Heart left ventricle (tissue), 16 donors: ENCODE results near the gene LAMC3. TPM values are rescaled to one million over a fixed set of nuclear protein-coding genes. Genes with fewer than 3 reads are reported as not detected.

Source experiments
- ATAC-seq, 4 donors: fragments of 200-7000 bp; cut with Tn5 transposase; one replicate each; pipeline ENCODE4 v1.9.1; 2020 to 2022; ENCODE audit warnings: moderate library complexity in 4 of 4, mild to moderate bottlenecking in 3 of 4, moderate number of reproducible peaks in 1 of 4
- DNase-seq, 5 donors: peaks; one replicate each; pipeline ENCODE4 v3.0.0-alpha.2; 2020
- H3K27ac ChIP-seq, 12 donors: fragments of 200-600 bp; sonication (generic) in 4 of 12; one replicate each; pipeline versions ENCODE4 v1.5.0 to v1.8.0; 2016 to 2022; ENCODE audit warnings: mild to moderate bottlenecking in 2 of 12
- H3K27me3 ChIP-seq, 9 donors: fragments of 200-600 bp; sonication (generic) in 2 of 9; one replicate each; pipeline versions ENCODE4 v1.5.1 to v1.8.0; 2016 to 2022; ENCODE audit warnings: mild to moderate bottlenecking in 3 of 9
- H3K36me3 ChIP-seq, 9 donors: fragments of 200-600 bp; sonication (generic) in 2 of 9; one replicate each; pipeline versions ENCODE4 v1.5.0 to v1.8.0; 2018 to 2022; ENCODE audit warnings: mild to moderate bottlenecking in 2 of 9
- H3K4me1 ChIP-seq, 12 donors: fragments of 200-600 bp; sonication (generic) in 4 of 12; one replicate each; pipeline versions ENCODE4 v1.5.0 to v1.8.0; 2016 to 2022; ENCODE audit warnings: mild to moderate bottlenecking in 3 of 12
- H3K4me3 ChIP-seq, 12 donors: fragments of 200-600 bp; sonication (generic) in 4 of 12; one replicate each; pipeline versions ENCODE4 v1.5.0 to v1.8.0; 2017 to 2022; ENCODE audit warnings: mild to moderate bottlenecking in 9 of 12, moderate library complexity in 4 of 12
- H3K9me3 ChIP-seq, 12 donors: fragments of 200-600 bp; sonication (generic) in 4 of 12; one replicate each; pipeline versions ENCODE4 v1.5.0 to v1.8.0; 2016 to 2022; ENCODE audit warnings: mild to moderate bottlenecking in 1 of 12
- CTCF ChIP-seq, 12 donors: fragments of 200-600 bp; sonication (generic) in 4 of 12; IDR thresholded peaks; one replicate each; pipeline versions ENCODE4 v1.5.0 to v1.8.0; 2018 to 2022; ENCODE audit warnings: antibody characterized with exemption in 12 of 12, mild to moderate bottlenecking in 5 of 12
- POLR2A ChIP-seq, 2 donors: fragments of 450-650 bp; IDR thresholded peaks; one replicate each; pipeline ENCODE4 v1.6.1; 2017; ENCODE audit warnings: antibody characterized with exemption in 2 of 2, mild to moderate bottlenecking in 2 of 2, moderate library complexity in 2 of 2
- WGBS, 4 donors: extraction: QIAGEN DNeasy Blood & Tissue Kit in 2 of 4; methylation state at CpG; one replicate each; pipeline versions ENCODE4 v1.1.5 to v1.1.7; 2013 to 2018; 5-methylcytosine and 5-hydroxymethylcytosine counted together
- intact Hi-C, 10 donors: fragments of 100-400 bp; cut with DNase I; formaldehyde crosslinking; loops; one replicate each; pipeline versions ENCODE4 v1.11.1 to v1.14.2; 2022
- polyA plus RNA-seq, 2 donors: library from polyadenylated mRNA; stranded (reverse); fragments of 200-250 nt; gene quantifications; one replicate each; pipeline ENCODE4 v1.2.3, GENCODE V29; 2013
- total RNA-seq, 9 donors: library from RNA; depleted of rRNA in 2 of 9; stranded (reverse); fragments of >200 nt in 2 of 9; fragmentation: NEBNext Ultra II Directional in 3 of 9; extraction: Animal tissue kit (Norgen Biotek cat#: 25700) in 3 of 9; gene quantifications; one replicate each; pipeline versions ENCODE4 v1.1.0 to v1.2.4, GENCODE V29; 2016 to 2023
- donor health status: ischemic (EF 13 %, LVEDD 7.1; RV severe dilation, severe dysfunction).
- donor health status: healthy with polysubstance abuse.
- donor health status: DM: no; HTN: yes; CAD: no.
- donor health status: DM: no; HTN: no; CAD: no.
- donor health status: ischemic (EF 25% LVEDD 6.9; RV normal size, moderate dysfunction).
- donor health status: ischemic (EF 25% LVEDD 5.7; RV mildly dilated, moderate dysfunction).
- donor health status: healthy.
- donor health status: DM: yes; HTN: yes; CAD: no.
- donor health status: ischemic (EF 35%, LVEDD 5.7; RV mildly dilated, moderate dysfunction).
- donor health status: nonischemic (EF 11% LVEDD 7.7; RV severe dilation, severe dysfunction).
- donor health status: DM: yes; HTN: yes; CAD: no.
- donor health status: PGD.
- donor health status: ischemic (EF 29% LVEDD 5.4; RV normal size, mild dysfunction).
- donor health status: nonischemic (EF 23%, LVEDD 6.1; RV moderate dilation, normal function).

The LAMC3 gene
- total and polyA plus RNA-seq, 11 donors, result 0.11 to 1.8 (median 0.67) TPM

GRCh38 chr9:131076347-131077195 lies 67.6 kb downstream of the LAMC3 start:
- intact Hi-C loops, result no loop called here

DNA sequence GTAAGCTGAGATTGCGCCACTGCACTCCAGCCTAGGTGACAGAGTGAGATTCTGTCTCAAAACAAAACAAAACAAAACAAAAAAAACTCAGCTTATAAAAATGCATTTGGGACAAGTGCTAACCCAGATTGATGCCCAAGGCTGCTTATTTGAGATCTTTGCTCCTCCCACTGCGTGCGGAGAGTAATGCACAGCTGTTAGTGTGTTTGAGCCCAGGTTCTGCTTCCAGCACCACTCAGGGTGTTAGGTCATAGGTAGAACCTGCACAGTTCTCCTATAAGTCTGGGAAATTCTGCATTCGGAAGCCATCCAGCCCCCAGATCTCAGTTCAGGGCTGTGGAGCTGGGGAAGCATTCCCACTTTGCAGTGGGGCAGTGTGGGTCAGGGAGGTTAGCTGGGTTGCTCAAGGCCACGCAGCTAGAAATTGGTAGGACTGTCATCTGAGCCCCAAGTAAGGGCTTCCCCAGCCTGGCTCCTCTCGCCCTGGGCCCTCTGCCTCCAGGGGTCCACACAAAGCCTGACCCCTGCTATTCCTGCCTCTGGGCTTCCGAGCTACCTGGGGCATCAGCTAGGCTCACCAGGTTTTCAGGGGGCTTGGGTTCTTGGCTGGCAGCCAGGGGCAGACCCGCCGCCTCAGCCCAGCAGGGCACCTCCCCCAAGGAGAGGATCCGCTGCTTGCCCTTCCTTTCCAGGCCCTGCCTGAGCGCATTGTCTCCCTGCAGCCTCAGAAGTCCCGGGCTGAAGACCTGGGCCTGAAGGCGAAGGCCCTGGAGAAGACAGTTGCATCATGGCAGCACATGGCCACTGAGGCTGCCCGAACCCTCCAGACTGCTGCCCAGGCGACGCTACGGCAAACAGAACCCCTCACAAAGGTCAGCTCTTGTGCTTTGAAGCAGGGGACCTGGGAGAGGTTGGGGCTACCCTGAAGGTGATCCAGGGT lies 69.7 kb downstream of the LAMC3 start:
- H3K4me3 ChIP-seq, result no peak overlapping the region
- TF ChIP-seq CTCF (IDR thresholded peaks at IDR 0.05) (no peak), POLR2A (IDR thresholded peaks at IDR 0.05) (no peak)
- no peak for ATAC-seq
- WGBS, 4 donors, result 87 to 91% (median 89%) methylated on average over 13 to 17 of the region's 17 CpGs
- no peak overlapping the region for H3K27ac ChIP-seq
- peaks cover 0 to 6% (median 0%) of the 10 kb centered on the region in 12 donors for H3K4me1 ChIP-seq
- H3K27me3 ChIP-seq, result no peaks in the 10 kb centered on the region
- DNase-seq, result no peak
- intact Hi-C loops, result no loop called here
- H3K9me3 ChIP-seq, result no peaks in the 10 kb centered on the region
- H3K36me3 ChIP-seq, result no peaks in the 10 kb centered on the region

More at GRCh38 chr9:131076347-131077195, 67.6 kb downstream of the LAMC3 start:
- Histone ChIP-seq H3K4me1 (no peaks in the 10 kb centered on the region), H3K9me3 (no peaks in the 10 kb centered on the region), H3K4me3 (no peak overlapping the region), H3K27ac (no peak overlapping the region), H3K27me3 (no peaks in the 10 kb centered on the region), H3K36me3 (no peaks in the 10 kb centered on the region)
- ATAC-seq (peak in 1 of 4 donors; percentile 43), DNase-seq (no peak)
- 79 to 85% (median 81%) methylated on average over 14 to 15 of the region's 15 CpGs for WGBS, 4 donors
- no peak for TF ChIP-seq CTCF (IDR thresholded peaks at IDR 0.05)

GRCh38 chr9:131080589-131080988 lies 71.6 kb downstream of the LAMC3 start:
- no peaks in the 10 kb centered on the region for H3K36me3 ChIP-seq
- intact Hi-C loops, result no loop called here
- no peak overlapping the region for H3K4me3 ChIP-seq
- H3K9me3 ChIP-seq, result no peaks in the 10 kb centered on the region
- no peak overlapping the region for H3K27ac ChIP-seq
- ATAC-seq (no peak), DNase-seq (no peak)
- TF ChIP-seq CTCF (IDR thresholded peaks at IDR 0.05) (no peak), POLR2A (IDR thresholded peaks at IDR 0.05) (no peak)
- WGBS, 4 donors, result 75 to 87% (median 82%) methylated on average over 9 of the region's 9 CpGs
- H3K27me3 ChIP-seq, result no peaks in the 10 kb centered on the region
- H3K4me1 ChIP-seq, result peaks cover 0 to 6% (median 0%) of the 10 kb centered on the region in 12 donors

GRCh38 chr9:131081868-131082267 lies 72.9 kb downstream of the LAMC3 start:
- H3K36me3 ChIP-seq, result no peaks in the 10 kb centered on the region
- TF ChIP-seq CTCF (IDR thresholded peaks at IDR 0.05) (no peak), POLR2A (IDR thresholded peaks at IDR 0.05) (no peak)
- H3K27me3 ChIP-seq, result no peaks in the 10 kb centered on the region
- intact Hi-C loops, result no loop called here
- H3K9me3 ChIP-seq, result no peaks in the 10 kb centered on the region
- WGBS, 4 donors, result 87 to 90% (median 88%) methylated on average over 8 to 9 of the region's 9 CpGs
- H3K27ac ChIP-seq, result peak overlapping the region in 1 of 12 donors; percentile 52
- H3K4me3 ChIP-seq, result no peak overlapping the region
- DNase-seq (no peak), ATAC-seq (no peak)
- peaks cover 0 to 6% (median 0%) of the 10 kb centered on the region in 12 donors for H3K4me1 ChIP-seq
